GM18951 (cell line): ENCODE results near the gene SPSB2.
"Not testable (repeated sequence)": the region's sequence is repeated elsewhere in the genome, so short reads cannot be mapped to it uniquely, and the experiment has no call there.

Source experiments
- POLR2A ChIP-seq: IDR thresholded peaks from 4 replicates; pipeline ENCODE4 v1.6.1; 2011; ENCODE audit warnings: mild to moderate bottlenecking; ENCODE audit not compliant: insufficient read length, insufficient read depth; ENCODE audit errors: extremely low read depth
- in situ Hi-C: fragments of 300-500 bp; cut with MboI; formaldehyde crosslinking; loops from one replicate; pipeline ENCODE4 v1.12.0; 2022; ENCODE audit warnings: low sequenced_read_pairs, mixed read lengths, inconsistent platforms; ENCODE audit not compliant: unreplicated experiment

SPSB2 gene

GRCh38 chr12:6912164-6912935 lies 39.2 kb upstream of the SPSB2 start:
- TF ChIP-seq POLR2A, result no peak
- in situ Hi-C loops, result no loop called here

DNA sequence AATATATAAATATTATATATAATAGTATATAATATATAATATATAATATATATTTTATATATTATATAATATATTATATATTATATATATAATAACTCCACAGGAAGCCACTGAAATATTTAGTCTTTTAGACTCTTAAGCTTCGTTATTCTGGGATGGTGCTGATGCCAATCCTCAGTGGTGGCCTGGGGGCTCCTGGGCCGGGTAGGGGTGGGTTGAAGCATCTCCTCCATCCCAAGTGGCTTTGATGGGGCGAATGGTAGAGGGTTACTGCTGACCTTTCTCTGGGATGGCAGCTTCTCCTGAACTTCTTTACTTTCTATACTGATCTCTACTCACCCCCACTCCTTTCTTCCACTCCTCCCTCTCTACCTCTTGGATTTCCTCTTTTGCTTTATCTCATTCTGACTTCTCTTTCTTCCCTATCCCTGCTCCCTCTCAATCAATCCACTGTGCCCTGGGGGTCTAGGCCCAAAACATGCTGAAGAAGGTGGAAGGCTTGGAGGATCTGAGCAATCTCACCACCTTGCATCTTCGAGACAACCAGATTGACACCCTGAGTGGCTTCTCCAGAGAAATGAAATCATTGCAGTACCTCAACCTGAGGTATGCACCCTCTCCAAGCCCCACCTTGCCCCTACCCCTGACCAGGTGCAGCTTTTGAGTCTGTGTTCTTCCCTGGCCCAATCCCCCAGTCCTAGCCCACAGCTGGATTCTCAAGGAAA lies 36.5 kb upstream of the SPSB2 start:
- in situ Hi-C loops, result no loop called here
- no peak for TF ChIP-seq POLR2A

GRCh38 chr12:6908141-6908540 lies 35.0 kb upstream of the SPSB2 start:
- in situ Hi-C loops, result not testable (repeated sequence)

DNA sequence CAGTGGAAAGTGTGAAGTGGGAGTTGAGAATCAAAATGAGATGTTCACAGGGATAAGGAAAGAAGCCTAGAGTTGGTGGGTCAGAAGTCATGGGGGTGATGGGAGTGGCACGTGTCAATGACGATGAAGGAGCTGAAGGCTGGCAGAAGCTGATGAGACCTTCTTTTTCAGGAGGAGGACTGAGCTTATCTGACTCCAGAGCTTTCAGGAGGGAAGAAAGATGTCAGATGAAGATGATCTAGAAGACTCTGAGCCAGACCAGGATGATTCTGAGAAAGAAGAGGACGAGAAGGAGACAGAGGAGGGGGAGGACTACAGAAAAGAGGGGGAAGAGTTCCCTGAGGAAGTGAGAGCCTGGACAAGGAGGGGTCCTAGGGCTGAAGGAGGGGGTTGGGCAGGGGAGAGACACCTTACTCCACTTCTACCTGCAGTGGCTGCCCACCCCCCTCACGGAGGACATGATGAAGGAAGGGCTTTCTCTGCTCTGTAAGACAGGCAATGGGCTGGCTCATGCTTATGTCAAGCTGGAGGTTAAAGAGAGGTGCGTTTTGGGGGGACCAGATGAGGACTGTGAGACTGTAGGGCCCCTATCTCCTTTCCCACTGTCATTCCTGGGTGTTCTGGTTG lies 32.4 kb upstream of the SPSB2 start:
- in situ Hi-C loops, result no loop called here
- TF ChIP-seq POLR2A, result no peak

DNA sequence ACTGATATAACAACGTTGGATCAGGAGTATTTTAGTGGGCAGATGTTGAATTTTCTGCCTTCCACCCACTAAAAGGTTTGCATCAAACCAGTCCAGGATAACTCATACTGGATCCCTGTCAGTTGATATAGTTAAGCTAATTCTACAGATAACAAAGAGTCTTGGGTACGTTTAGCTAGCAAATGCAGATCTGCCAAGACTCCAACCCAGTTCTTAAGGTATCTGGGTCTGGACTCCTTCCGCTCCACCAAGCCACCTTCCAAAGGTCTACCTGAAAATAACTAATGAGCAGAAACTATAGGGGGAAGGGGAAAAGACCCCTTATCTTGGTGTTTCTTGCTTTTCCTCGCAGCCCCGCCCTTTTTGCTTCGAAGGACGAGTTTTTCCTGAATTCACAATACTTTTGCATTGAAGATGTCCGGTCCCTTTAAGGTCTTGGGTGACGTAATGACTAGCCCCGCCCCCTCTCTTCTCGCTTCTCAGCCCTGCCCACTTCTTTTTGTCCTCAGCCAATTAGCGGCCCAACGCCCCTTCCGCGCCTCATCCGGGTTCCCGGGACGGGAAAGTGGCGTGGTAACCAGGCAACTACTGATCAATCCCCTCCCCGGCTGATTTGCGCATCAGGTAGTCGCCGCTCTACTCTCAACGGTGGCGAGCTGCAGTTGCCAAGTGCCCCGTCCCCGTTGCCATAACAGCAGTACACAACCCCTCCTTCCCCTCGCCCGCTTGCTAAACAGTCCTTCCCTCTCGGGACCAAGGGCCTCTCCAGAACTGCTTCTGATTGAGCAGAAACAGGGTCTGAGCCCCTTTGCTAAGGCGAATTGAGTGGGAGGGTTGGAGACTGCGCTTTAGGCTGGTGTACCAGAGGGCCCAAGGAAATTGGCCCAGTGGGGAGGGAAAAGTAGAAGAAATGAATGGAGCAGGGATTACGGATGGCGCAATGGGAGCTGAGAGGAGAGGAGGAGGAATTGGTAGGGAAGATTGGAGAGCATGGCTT lies 31.5 kb upstream of the SPSB2 start, which contains the start of gene LRRC23:
Gene LRRC23 (plus strand): TSS at position 543 of the 997 bp plus-strand sequence. CDS start 812 bp downstream, outside the sequence.
- in situ Hi-C loops, result no loop called here
- TF ChIP-seq POLR2A, result peak; percentile 63

DNA sequence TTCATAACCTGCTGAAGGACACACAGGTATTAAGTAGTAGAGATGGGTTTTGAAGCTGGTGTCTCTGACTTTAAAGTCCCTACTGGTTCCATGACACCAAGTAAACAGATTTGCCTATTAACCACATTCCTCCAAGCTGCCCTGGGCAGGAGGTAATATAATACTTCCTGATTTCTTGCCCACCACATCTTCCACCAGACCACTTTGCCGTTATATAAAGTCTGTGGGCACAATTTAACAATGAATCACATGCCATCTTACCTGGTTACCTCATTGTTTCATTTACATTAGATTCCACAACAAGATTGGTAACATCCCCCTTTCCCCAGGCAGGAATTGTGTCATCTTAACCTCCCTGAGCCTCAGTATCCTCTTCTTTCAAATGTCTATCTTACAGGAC lies 30.6 kb upstream of the SPSB2 start:
- no peak for TF ChIP-seq POLR2A
- in situ Hi-C loops, result no loop called here

DNA sequence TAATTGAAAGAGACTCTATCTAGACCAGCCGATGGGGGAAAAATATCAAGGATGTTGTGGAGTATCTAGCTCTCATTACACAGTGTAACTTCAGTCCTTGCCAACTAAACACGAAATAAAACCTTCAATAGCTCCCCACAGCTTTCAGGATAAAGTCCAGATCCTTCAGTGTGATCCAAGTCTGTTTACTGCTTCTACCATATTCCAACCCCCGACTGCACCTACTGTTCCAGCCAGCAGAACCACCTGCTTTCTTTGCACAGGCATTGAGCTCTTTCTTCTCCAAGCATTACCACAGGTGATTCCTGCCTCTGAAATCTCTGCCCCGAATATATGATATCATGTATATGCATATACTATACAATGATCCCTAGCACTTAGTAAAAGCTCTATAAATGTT lies 29.3 kb upstream of the SPSB2 start:
- in situ Hi-C loops, result no loop called here
- TF ChIP-seq POLR2A, result no peak

DNA sequence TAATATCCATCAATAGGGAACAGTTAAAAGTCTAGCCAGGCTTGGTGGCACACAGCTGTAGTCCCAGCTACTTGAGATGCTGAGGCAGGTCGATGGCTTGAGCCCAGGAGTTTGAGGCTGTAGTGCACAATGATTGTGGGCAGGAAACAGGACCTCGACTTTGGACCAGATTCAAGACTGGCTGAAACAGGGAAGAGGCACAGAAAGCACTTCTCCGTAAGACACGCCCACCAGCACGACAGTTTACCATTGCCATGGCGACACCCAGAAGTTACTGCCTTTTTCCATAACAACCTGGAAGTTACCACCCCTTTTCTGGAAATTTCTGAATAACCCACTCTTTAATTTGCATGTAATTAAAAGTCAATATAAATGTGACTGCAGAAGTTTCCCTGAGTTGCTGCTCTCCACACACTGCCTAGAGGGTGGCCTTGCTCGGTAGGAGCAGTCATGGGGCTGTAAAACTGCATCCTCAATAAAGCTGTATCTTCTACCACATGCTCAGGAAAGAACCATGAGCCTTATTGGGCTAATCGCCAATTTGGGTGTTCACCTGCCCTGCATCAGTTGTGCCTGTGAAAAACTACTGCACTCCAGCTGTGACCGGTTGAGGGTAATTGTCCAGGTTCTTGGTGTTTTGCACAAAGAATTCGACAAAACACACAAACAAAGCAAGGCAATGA lies 26.9 kb upstream of the SPSB2 start:
- no peak for TF ChIP-seq POLR2A
- in situ Hi-C loops, result no loop called here

DNA sequence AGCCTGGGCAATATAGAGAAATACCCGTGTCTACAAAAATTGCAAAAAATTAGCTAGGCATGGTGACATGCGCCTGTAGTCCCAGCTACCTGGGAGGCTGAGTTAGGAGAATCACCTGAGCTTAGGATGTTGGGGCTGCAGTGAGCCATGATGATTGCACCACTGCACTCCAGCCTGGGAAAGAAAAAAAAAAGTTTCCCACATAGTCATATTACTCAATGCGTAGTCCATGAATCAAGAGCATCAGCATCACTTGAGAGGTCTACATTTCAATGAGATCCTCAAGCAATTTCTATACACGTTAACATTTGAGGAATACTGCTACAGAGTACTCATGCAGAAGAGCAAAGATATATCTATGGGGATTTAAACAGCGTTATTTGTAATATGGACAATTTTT lies 26.3 kb upstream of the SPSB2 start:
- in situ Hi-C loops, result no loop called here
- no peak for TF ChIP-seq POLR2A

DNA sequence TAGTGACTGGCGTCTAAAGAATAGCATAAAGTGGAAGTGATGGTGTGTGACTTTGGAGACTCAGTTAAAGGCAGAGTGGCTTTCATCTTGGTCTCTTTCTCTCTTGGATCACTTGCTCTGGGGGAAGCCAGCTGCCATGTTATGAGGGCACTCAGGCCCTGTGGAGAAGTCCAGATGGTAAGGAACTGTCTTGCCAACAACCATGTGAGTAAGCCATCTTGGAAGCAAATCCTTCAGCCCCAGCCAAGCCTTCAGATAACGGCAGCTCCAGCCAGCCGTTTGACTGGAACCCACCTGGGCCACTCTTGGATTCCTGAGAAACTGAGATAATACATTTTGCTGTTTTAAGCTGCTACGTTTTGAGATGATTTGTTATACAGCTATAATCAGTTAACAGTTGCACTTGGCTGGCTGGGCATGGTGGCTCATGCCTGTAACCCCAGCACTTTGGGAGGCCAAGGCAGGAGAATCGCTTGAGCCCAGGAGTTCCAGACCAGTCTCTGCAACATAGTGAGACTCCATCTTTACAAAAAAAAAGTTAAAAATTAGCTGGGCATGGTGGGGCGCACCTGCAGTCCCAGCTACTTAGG lies 23.8 kb upstream of the SPSB2 start:
- TF ChIP-seq POLR2A, result no peak
- in situ Hi-C loops, result no loop called here

GRCh38 chr12:6894321-6894720 lies 21.2 kb upstream of the SPSB2 start:
- no peak for TF ChIP-seq POLR2A
- in situ Hi-C loops, result no loop called here

DNA sequence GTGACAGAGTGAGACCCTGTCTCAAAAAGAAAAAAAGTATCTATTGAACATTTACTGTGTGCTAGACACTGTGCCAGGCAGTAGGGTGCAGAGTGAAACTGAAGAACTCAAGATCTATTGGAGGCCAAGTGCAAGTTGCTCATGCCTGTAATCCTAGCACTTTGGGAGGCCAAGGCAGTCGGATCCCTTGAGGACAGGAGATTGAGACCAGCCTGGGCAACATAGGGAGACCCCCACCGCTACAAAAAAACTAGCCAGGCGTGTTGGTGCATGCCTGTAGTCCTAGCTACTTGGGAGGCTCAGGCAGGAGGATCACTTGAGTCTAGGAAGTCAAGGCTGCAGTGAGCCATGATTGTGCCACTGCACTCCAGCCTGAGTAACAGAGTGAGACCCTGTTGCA lies 19.6 kb upstream of the SPSB2 start:
- in situ Hi-C loops, result not testable (repeated sequence)

DNA sequence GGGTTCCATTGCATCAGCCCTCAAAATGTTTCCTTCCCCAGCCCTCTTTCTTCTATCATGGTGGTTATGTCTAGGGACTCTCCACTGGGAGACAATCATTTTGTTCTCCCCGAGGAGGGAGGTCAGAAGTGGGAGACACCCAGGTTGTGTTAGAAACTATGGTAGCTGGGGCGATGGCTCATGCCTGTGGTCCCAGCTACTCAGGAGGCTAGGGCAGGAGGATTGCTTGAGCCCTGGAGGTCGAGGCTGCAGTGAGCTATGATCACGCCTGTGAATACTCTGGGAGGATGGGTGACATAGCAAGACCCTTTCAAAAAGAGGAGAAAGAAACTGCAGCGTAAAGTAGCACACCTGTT lies 18.5 kb upstream of the SPSB2 start:
- no peak for TF ChIP-seq POLR2A
- in situ Hi-C loops, result no loop called here
